ENCODE results near the gene SKAP2.

DNA sequence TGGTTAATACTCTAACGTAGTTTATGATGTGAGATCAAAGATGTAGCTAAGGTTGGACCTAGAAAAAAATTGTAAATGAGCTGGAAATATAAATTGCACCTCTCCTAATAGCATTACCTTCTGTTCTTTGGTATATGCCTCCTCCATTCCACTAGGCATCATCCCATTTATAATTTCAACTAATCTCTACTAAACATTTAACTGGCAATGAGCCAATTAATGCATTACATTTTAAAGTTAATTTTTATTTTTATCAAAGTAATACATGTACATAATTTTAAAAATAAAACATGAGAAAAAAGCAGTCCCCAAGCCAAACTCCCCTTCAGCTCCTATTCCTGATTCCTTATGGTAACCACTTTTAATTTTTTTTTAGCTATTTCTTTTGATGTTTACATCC, 35.1 kb upstream of the SKAP2 start:
- TF ChIP-seq, protein P1, sequence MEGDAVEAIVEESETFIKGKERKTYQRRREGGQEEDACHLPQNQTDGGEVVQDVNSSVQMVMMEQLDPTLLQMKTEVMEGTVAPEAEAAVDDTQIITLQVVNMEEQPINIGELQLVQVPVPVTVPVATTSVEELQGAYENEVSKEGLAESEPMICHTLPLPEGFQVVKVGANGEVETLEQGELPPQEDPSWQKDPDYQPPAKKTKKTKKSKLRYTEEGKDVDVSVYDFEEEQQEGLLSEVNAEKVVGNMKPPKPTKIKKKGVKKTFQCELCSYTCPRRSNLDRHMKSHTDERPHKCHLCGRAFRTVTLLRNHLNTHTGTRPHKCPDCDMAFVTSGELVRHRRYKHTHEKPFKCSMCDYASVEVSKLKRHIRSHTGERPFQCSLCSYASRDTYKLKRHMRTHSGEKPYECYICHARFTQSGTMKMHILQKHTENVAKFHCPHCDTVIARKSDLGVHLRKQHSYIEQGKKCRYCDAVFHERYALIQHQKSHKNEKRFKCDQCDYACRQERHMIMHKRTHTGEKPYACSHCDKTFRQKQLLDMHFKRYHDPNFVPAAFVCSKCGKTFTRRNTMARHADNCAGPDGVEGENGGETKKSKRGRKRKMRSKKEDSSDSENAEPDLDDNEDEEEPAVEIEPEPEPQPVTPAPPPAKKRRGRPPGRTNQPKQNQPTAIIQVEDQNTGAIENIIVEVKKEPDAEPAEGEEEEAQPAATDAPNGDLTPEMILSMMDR (optimal IDR thresholded peaks at IDR 0.05 in 1 of 3, IDR thresholded peaks at IDR 0.05 in 1 of 3, conservative IDR thresholded peaks at IDR 0.05 in 1 of 3; ENCODE audit: extremely low read depth in 1 of 3, insufficient read depth in 2 of 3, low read length in 3 of 3), result no peak
- no peak for TF ChIP-seq EZH2 (IDR thresholded peaks at IDR 0.05; ENCODE audit: low read length)

Data from keratinocyte (primary cell).